ENCODE measurements around the gene WNT9B.

WNT9B gene

DNA sequence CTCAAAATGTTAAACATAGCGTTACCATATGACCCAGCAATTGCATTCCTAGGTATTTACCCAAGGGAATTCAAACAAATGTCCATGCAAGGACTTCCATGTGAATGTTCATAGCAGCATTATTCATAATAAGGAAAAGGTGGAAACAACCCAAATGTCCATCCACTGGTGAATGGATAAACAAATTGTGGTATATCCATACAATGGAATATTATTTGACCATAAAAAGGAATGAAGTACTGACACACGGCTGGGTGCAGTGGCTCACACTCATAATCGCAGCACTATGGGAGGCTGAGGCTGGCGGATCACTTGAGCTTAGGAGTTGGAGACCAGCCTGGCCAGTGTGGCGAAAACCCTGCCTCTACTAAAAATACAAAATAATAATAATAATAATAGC lies 47.5 kb downstream of the WNT9B start:
- Histone ChIP-seq H3K36me3 (ENCODE audit: insufficient read depth, low read length) (no peaks in the 10 kb centered on the region), H3K4me1 (ENCODE audit: control insufficient read depth, insufficient read depth, low read length) (no peaks in the 10 kb centered on the region), H3K27me3 (ENCODE audit: control insufficient read depth, insufficient read depth, low read length) (peaks cover 46% of the 10 kb centered on the region), H3K4me3 (ENCODE audit: low read length) (no peak overlapping the region), H3K9me3 (replicated peaks; ENCODE audit: low read length) (no peaks in the 10 kb centered on the region), H3K9ac (ENCODE audit: low read depth, low read length) (no peak overlapping the region), H3K4me2 (ENCODE audit: low read length) (no peak overlapping the region)

DNA sequence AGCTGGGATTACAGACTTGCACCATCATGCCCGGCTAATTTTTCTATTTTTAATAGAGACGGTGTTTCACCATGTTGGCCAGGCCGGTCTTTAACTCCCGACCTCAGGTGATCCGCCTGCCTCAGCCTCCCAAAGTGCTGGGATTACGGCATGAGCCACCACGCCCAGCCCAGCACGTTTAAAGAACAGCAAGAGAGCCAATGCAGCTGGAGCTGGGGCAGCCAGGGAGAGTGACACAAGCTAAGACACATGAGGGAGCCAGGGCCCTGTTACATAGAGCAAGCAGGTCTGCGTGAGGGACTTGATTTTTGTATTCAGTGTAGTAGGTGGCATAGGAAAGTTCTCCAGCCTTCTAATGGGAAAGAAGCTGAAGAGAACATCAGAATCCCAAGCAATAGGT lies 49.9 kb downstream of the WNT9B start:
- H3K27me3 ChIP-seq (ENCODE audit: control insufficient read depth, insufficient read depth, low read length), result peaks cover 27% of the 10 kb centered on the region
- H3K36me3 ChIP-seq (ENCODE audit: insufficient read depth, low read length), result no peaks in the 10 kb centered on the region
- no peak overlapping the region for H3K4me3 ChIP-seq (ENCODE audit: low read length)
- H3K4me1 ChIP-seq (ENCODE audit: control insufficient read depth, insufficient read depth, low read length), result no peaks in the 10 kb centered on the region
- no peaks in the 10 kb centered on the region for H3K9me3 ChIP-seq (replicated peaks; ENCODE audit: low read length)
- no peak overlapping the region for H3K9ac ChIP-seq (ENCODE audit: low read depth, low read length)
- no peak overlapping the region for H3K4me2 ChIP-seq (ENCODE audit: low read length)

DNA sequence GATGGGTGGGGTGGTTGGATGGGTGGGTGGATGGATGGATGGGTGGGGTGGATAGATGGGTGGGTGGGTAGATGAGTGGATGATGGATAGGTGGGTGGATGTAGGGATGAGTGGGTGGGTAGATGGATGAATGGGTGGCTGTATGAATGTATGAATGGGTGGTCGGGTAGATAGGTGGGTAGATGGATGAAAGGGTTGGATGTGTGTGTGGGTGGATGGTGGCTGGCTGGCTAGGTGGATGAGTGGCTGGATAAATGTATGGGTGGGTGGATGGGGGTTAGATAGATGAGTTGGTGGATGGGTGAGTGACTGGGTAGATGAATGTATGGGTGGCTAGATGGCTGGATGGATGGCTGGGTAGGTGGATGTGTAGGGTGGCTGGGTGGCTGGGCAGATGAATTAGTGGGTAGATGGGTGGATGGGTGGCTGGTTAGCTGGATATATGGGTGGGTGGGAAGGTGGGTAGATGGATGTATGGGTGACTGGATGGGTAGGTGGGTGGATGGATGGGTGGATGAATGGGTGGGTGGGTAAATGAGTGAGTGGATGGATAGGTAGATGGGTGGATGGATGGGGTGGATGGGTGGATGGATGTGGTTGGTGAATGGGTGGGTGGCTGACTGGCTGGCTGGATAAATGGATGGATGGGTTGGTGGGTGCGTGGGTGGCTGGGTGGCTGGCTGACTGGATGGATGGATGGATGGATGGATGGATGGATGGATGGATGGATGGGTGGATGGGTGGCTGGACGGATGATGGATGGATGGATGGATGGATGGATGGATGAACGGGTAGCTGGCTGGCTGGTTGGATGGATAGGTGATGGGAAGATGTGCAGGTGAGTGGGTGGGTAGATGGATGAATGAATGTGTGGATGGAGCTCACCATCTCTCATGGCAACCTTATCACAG lies 52.6 kb downstream of the WNT9B start:
- H3K4me3 ChIP-seq (ENCODE audit: low read length), result no peak overlapping the region
- peaks cover 30% of the 10 kb centered on the region for H3K27me3 ChIP-seq (ENCODE audit: control insufficient read depth, insufficient read depth, low read length)
- H3K4me1 ChIP-seq (ENCODE audit: control insufficient read depth, insufficient read depth, low read length), result no peaks in the 10 kb centered on the region
- H3K36me3 ChIP-seq (ENCODE audit: insufficient read depth, low read length), result no peaks in the 10 kb centered on the region
- H3K9ac ChIP-seq (ENCODE audit: low read depth, low read length), result no peak overlapping the region
- no peak overlapping the region for H3K4me2 ChIP-seq (ENCODE audit: low read length)
- H3K9me3 ChIP-seq (replicated peaks; ENCODE audit: low read length), result no peaks in the 10 kb centered on the region

DNA sequence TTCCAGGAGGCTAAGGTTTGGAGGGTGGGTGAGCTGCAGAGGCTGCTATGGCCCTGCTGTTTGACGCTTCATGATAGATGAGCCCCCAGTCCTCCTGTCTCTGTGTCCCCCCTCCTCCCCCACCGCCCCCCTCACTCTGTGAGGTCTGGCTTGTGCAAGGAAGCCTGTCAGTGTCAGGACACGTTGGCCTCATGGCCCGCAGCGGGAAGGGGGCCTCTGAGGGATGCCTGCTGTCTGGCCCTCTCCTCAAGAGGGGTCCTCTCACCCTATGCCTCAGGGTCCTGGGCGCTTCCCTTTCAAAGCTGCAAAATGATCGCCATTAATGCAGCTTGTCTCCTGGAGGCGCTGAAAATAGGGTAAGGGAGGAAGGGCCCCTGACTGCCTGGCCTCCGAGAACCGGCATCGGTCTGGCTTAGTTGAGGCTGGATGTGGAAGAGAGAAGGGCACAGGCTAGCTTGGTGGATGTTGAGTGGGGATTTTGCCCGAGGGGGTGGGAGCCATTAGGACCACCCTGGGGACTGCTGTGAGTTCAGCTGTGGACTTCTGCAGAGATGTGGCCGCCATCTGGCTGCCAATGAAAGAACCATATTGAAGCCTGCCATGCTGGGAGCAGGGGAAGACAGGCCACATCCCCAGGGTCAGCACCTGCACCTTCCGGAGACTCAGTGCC lies 56.8 kb downstream of the WNT9B start:
- no peaks in the 10 kb centered on the region for H3K9me3 ChIP-seq (replicated peaks; ENCODE audit: low read length)
- no peaks in the 10 kb centered on the region for H3K4me1 ChIP-seq (ENCODE audit: control insufficient read depth, insufficient read depth, low read length)
- H3K9ac ChIP-seq (ENCODE audit: low read depth, low read length), result no peak overlapping the region
- peaks cover 41% of the 10 kb centered on the region for H3K27me3 ChIP-seq (ENCODE audit: control insufficient read depth, insufficient read depth, low read length)
- H3K36me3 ChIP-seq (ENCODE audit: insufficient read depth, low read length), result no peaks in the 10 kb centered on the region
- no peak overlapping the region for H3K4me3 ChIP-seq (ENCODE audit: low read length)
- H3K4me2 ChIP-seq (ENCODE audit: low read length), result no peak overlapping the region

DNA sequence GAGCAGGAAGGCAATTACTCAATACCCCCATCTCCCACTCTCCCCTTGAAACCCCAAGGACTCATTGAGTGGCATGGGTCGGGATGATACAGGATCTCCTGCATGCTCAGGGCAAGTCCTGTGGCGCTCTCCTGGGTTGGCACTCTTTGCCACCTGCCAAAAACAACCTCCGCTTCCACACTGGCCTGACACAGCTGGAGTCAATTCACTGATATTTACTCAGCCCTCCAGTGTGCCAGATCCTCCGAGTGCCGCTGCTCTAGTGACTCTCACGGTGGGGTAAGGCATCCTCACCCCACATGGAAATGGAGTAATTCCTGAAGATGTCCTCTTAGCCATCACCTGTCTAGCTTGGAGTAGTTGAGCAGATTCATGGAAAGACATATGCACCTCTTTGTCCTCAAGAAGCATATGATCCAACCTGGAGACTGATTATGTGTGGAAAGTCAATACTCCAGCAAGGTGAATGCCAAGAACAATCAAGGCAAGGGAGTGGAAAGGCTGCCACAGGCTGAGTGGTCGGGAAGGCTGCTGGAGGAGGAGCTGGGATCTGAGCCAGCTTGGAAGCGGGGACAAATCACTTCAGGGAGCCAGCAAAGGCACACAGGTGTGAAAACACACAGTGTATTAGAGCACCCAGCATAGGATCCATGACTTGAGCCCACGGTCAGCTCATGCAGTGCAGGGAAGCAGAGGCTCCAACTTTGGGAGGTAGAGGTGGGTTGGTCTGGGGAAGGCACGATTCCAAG lies 59.0 kb downstream of the WNT9B start:
- no peaks in the 10 kb centered on the region for H3K9me3 ChIP-seq (replicated peaks; ENCODE audit: low read length)
- no peak overlapping the region for H3K9ac ChIP-seq (ENCODE audit: low read depth, low read length)
- H3K36me3 ChIP-seq (ENCODE audit: insufficient read depth, low read length), result no peaks in the 10 kb centered on the region
- no peaks in the 10 kb centered on the region for H3K4me1 ChIP-seq (ENCODE audit: control insufficient read depth, insufficient read depth, low read length)
- peaks cover 43% of the 10 kb centered on the region for H3K27me3 ChIP-seq (ENCODE audit: control insufficient read depth, insufficient read depth, low read length)
- H3K4me2 ChIP-seq (ENCODE audit: low read length), result no peak overlapping the region
- no peak overlapping the region for H3K4me3 ChIP-seq (ENCODE audit: low read length)

DNA sequence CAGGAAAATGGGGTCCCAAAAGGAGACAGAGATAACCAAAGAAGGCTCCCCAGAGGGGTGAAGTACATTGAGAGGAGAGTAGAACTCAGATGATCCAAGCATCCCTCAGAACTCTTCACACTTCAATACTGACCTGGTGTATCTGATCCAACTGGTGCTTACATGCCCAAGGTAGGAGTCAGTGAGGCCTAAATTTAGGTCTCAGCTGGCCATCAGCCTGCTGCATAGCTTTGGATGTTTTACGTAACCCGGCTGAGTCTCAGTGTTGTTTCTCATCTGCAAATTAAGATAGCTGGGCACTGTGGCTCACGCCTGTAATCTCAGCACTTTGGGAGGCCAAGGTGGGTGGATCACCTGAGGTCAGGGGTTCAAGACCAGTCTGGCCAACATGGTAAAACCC lies 59.9 kb downstream of the WNT9B start:
- peaks cover 43% of the 10 kb centered on the region for H3K27me3 ChIP-seq (ENCODE audit: control insufficient read depth, insufficient read depth, low read length)
- H3K9me3 ChIP-seq (replicated peaks; ENCODE audit: low read length), result no peaks in the 10 kb centered on the region
- no peaks in the 10 kb centered on the region for H3K36me3 ChIP-seq (ENCODE audit: insufficient read depth, low read length)
- no peak overlapping the region for H3K4me2 ChIP-seq (ENCODE audit: low read length)
- H3K9ac ChIP-seq (ENCODE audit: low read depth, low read length), result no peak overlapping the region
- H3K4me3 ChIP-seq (ENCODE audit: low read length), result no peak overlapping the region
- no peaks in the 10 kb centered on the region for H3K4me1 ChIP-seq (ENCODE audit: control insufficient read depth, insufficient read depth, low read length)

DNA sequence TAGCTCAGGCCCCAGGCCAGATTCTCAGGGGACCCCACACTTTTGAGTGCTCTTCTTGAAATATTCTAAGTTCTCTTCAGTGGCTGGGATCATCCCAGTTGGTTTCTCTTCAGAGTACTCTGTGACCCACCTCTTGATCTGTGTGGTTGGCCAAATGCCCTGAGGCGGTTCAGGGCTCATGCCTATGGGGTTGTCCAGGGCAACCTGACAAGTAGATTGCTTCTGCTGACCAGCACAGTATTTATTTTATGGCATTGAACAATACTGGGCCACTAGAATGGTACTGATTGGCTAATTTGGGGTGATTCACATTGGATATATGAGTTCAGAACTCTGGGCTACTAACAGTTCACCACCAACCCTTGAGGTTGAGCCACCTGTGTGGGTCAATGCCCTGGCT lies 64.2 kb downstream of the WNT9B start:
- Histone ChIP-seq H3K36me3 (ENCODE audit: insufficient read depth, low read length) (no peaks in the 10 kb centered on the region), H3K4me1 (ENCODE audit: control insufficient read depth, insufficient read depth, low read length) (no peaks in the 10 kb centered on the region), H3K4me3 (ENCODE audit: low read length) (no peak overlapping the region), H3K9me3 (replicated peaks; ENCODE audit: low read length) (no peaks in the 10 kb centered on the region), H3K9ac (ENCODE audit: low read depth, low read length) (no peak overlapping the region), H3K4me2 (ENCODE audit: low read length) (no peak overlapping the region), H3K27me3 (ENCODE audit: control insufficient read depth, insufficient read depth, low read length) (peaks cover 12% of the 10 kb centered on the region)

DNA sequence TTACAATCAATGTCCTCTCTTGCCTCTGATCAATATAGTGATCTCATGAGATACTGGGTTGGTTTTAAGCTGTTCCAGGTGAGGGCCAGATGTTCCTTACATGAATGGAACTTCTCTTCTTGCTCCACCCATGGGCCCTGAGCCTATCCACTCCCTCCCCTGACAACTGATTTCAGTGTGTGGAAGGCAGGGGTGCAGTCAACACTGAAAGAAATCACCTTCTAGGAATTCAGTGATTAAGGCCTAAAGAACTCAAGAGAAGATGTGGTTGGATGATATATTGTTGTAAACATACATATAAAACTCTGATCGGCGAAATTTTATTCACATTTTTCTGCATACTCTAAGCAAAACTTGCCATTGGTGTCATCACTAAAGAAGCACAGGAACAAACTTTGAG lies 64.8 kb downstream of the WNT9B start:
- Histone ChIP-seq H3K4me3 (ENCODE audit: low read length) (no peak overlapping the region), H3K9me3 (replicated peaks; ENCODE audit: low read length) (no peaks in the 10 kb centered on the region), H3K4me2 (ENCODE audit: low read length) (no peak overlapping the region), H3K36me3 (ENCODE audit: insufficient read depth, low read length) (no peaks in the 10 kb centered on the region), H3K27me3 (ENCODE audit: control insufficient read depth, insufficient read depth, low read length) (peaks cover 9% of the 10 kb centered on the region), H3K9ac (ENCODE audit: low read depth, low read length) (no peak overlapping the region), H3K4me1 (ENCODE audit: control insufficient read depth, insufficient read depth, low read length) (no peaks in the 10 kb centered on the region)

DNA sequence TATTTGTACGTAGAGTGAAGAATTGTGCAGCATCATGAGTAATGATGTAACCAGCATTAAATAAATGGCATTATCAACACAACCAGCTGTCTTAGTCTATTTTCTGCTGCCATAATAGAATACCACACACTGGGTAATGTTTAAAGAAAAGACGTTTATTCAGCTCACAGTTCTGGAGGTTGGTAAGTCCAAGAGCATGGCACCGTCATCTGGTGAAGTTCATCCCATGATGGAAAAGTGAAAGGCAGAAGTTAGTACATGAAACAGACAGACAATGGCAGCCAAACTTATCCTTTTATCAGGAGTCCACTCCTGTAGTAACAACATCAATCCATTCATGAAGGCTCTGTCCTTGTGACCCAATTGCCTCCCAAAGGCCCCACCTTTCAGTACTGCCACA lies 65.2 kb downstream of the WNT9B start:
- peaks cover 9% of the 10 kb centered on the region for H3K27me3 ChIP-seq (ENCODE audit: control insufficient read depth, insufficient read depth, low read length)
- H3K36me3 ChIP-seq (ENCODE audit: insufficient read depth, low read length), result no peaks in the 10 kb centered on the region

DNA sequence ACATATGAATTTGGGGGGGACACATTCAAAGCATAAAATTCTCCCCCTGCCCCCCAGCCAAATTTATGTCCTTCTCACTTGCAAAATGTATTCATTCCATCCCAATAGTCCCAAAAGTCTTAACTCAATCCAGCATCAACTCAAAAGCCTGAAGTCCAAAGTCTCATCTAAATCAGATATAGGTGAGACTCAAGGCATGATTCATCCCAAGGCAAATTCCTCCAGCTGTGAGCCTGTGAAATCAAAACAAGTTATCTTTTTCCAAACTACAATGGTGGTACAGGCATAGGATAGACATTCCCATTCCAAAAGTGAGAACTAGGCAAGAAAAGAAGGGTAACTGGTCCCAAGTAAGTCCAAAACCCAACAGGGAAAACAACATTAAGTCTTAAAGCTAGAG lies 65.7 kb downstream of the WNT9B start:
- no peaks in the 10 kb centered on the region for H3K9me3 ChIP-seq (replicated peaks; ENCODE audit: low read length)
- no peak overlapping the region for H3K4me2 ChIP-seq (ENCODE audit: low read length)
- H3K36me3 ChIP-seq (ENCODE audit: insufficient read depth, low read length), result no peaks in the 10 kb centered on the region
- H3K4me1 ChIP-seq (ENCODE audit: control insufficient read depth, insufficient read depth, low read length), result no peaks in the 10 kb centered on the region
- H3K4me3 ChIP-seq (ENCODE audit: low read length), result no peak overlapping the region
- H3K27me3 ChIP-seq (ENCODE audit: control insufficient read depth, insufficient read depth, low read length), result peaks cover 9% of the 10 kb centered on the region
- no peak overlapping the region for H3K9ac ChIP-seq (ENCODE audit: low read depth, low read length)

More for the DNA sequence above, 65.2 kb downstream of the WNT9B start:
- Histone ChIP-seq H3K4me1 (ENCODE audit: control insufficient read depth, insufficient read depth, low read length) (no peaks in the 10 kb centered on the region), H3K4me2 (ENCODE audit: low read length) (no peak overlapping the region), H3K9ac (ENCODE audit: low read depth, low read length) (no peak overlapping the region), H3K4me3 (ENCODE audit: low read length) (no peak overlapping the region), H3K9me3 (replicated peaks; ENCODE audit: low read length) (no peaks in the 10 kb centered on the region)

DNA sequence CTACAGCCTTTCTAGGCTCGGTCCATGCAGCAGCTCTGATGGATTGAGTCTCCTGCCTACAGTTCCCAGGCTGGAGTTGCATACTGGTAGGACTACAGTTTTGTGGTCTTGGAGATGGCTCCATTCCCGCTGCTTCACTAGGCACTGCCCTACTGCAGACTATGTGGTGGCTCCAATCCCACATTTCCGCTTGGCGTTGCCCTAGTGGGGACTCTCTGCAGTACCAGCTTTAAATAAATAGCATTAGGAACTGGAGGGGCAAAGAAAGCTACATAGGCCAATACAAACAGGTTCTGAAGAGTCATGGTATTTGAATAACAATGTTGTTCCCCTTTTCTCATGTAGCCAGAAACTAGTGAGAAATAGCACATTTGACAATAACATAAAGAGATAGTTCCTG lies 66.1 kb downstream of the WNT9B start:
- Histone ChIP-seq H3K4me3 (ENCODE audit: low read length) (no peak overlapping the region), H3K9me3 (replicated peaks; ENCODE audit: low read length) (no peaks in the 10 kb centered on the region), H3K36me3 (ENCODE audit: insufficient read depth, low read length) (no peaks in the 10 kb centered on the region)

More for the DNA sequence above, 66.1 kb downstream of the WNT9B start:
- Histone ChIP-seq H3K9ac (ENCODE audit: low read depth, low read length) (no peak overlapping the region), H3K4me2 (ENCODE audit: low read length) (no peak overlapping the region), H3K4me1 (ENCODE audit: control insufficient read depth, insufficient read depth, low read length) (no peaks in the 10 kb centered on the region), H3K27me3 (ENCODE audit: control insufficient read depth, insufficient read depth, low read length) (peaks cover 9% of the 10 kb centered on the region)
